Right atrium auricular region (tissue), 2 donors: ENCODE data around the gene GINM1. TPM values are rescaled to one million over a fixed set of nuclear protein-coding genes. Genes with fewer than 3 reads are reported as not detected.

Experiments used
- DNase-seq: peaks from one replicate; pipeline ENCODE4 v3.0.0-alpha.2; 2019; ENCODE audit warnings: low spot score
- H3K27ac ChIP-seq, 2 donors: fragments of 200-600 bp; sonication (generic); 1 replicate in 1 of 2; 2 replicates in 1 of 2; pipeline ENCODE4 v1.5.1; 2016 to 2019
- H3K27me3 ChIP-seq, 2 donors: fragments of 200-600 bp; sonication (generic); one replicate each; pipeline versions ENCODE4 v1.5.1 to v1.6.0; 2017 to 2019
- H3K36me3 ChIP-seq: fragments of 200-600 bp; sonication (generic); one replicate; pipeline ENCODE4 v1.5.1; 2016
- H3K4me1 ChIP-seq, 2 donors: fragments of 200-600 bp; sonication (generic); one replicate each; pipeline versions ENCODE4 v1.5.1 to v1.6.0; 2017 to 2019
- H3K4me3 ChIP-seq, 2 donors: fragments of 200-600 bp; sonication (generic); 1 replicate in 1 of 2; 2 replicates in 1 of 2; pipeline ENCODE4 v1.5.1; 2017 to 2019; ENCODE audit warnings: mild to moderate bottlenecking in 1 of 2, moderate library complexity in 1 of 2
- H3K9me3 ChIP-seq, 2 donors: fragments of 200-600 bp; sonication (generic); one replicate each; pipeline ENCODE4 v1.5.1; 2019
- total RNA-seq, 2 donors: library from RNA; depleted of rRNA; stranded (reverse); fragments of >200 nt; gene quantifications; one replicate each; pipeline ENCODE4 v1.1.0, GENCODE V29; 2016
- TF ChIP-seq, protein P1 (sequence below), 2 donors: fragments of 200-600 bp; sonication (generic); IDR thresholded peaks; one replicate each; pipeline ENCODE4 v1.5.1; 2019; ENCODE audit warnings: antibody characterized with exemption in 2 of 2

GINM1 gene
- total RNA-seq, 2 donors from 2014 or later: 45.5 to 54.9 TPM

- TF ChIP-seq, protein P1, sequence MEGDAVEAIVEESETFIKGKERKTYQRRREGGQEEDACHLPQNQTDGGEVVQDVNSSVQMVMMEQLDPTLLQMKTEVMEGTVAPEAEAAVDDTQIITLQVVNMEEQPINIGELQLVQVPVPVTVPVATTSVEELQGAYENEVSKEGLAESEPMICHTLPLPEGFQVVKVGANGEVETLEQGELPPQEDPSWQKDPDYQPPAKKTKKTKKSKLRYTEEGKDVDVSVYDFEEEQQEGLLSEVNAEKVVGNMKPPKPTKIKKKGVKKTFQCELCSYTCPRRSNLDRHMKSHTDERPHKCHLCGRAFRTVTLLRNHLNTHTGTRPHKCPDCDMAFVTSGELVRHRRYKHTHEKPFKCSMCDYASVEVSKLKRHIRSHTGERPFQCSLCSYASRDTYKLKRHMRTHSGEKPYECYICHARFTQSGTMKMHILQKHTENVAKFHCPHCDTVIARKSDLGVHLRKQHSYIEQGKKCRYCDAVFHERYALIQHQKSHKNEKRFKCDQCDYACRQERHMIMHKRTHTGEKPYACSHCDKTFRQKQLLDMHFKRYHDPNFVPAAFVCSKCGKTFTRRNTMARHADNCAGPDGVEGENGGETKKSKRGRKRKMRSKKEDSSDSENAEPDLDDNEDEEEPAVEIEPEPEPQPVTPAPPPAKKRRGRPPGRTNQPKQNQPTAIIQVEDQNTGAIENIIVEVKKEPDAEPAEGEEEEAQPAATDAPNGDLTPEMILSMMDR (IDR thresholded peaks at IDR 0.05): no peak
- no peak for DNase-seq
- no peak overlapping the region for H3K4me3 ChIP-seq
Observed at GRCh38 chr6:149567945-149568585, 1.9 kb downstream of the GINM1 start.

DNA sequence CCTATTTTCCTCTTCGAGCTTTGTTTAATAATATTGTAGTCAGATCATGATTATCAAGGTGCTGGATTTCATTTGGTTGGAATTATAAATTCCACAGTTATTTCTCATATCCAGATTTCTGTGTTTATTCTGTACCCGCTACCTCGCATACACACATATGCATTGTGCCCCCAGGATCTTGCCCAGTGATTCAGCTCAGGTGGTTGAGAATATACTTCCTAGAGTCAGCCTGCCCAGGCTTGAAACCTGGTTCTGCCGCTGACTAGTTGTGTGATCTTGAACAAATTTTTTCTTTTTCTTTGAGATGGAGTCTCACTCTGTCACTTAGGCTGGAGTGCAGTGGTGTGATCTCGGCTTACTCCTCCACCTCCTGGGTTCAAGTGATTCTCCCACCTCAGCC lies 14.7 kb downstream of the GINM1 start:
- no peak for DNase-seq
- Histone ChIP-seq H3K4me3 (no peak overlapping the region), H3K27me3 (no peaks in the 10 kb centered on the region), H3K9me3 (no peaks in the 10 kb centered on the region), H3K27ac (no peak overlapping the region), H3K4me1 (no peaks in the 10 kb centered on the region), H3K36me3 (peaks cover 50% of the 10 kb centered on the region)
- TF ChIP-seq, protein P1 (IDR thresholded peaks at IDR 0.05): no peak

More at GRCh38 chr6:149567945-149568585, 1.9 kb downstream of the GINM1 start:
- no peak overlapping the region for H3K27ac ChIP-seq
- no peaks in the 10 kb centered on the region for H3K9me3 ChIP-seq
- H3K4me1 ChIP-seq: peaks cover 0 to 18% of the 10 kb centered on the region in 2 donors
- H3K36me3 ChIP-seq: peaks cover under 1% of the 10 kb centered on the region
- H3K27me3 ChIP-seq: no peaks in the 10 kb centered on the region

- no peaks in the 10 kb centered on the region for H3K4me1 ChIP-seq
- H3K36me3 ChIP-seq: peaks cover 55% of the 10 kb centered on the region
- H3K27ac ChIP-seq: no peak overlapping the region
- H3K27me3 ChIP-seq: no peaks in the 10 kb centered on the region
- H3K9me3 ChIP-seq: no peaks in the 10 kb centered on the region
- DNase-seq: no peak
- H3K4me3 ChIP-seq: no peak overlapping the region
- TF ChIP-seq, protein P1 (IDR thresholded peaks at IDR 0.05): no peak
Observed at GRCh38 chr6:149581349-149581748, 15.2 kb downstream of the GINM1 start.

GRCh38 chr6:149586149-149586548 lies 20.0 kb downstream of the GINM1 start:
- peaks cover 44% of the 10 kb centered on the region for H3K36me3 ChIP-seq
- DNase-seq: no peak
- TF ChIP-seq, protein P1 (IDR thresholded peaks at IDR 0.05): no peak

GRCh38 chr6:149592983-149593382 lies 26.8 kb downstream of the GINM1 start:
- Histone ChIP-seq H3K4me3 (no peak overlapping the region), H3K9me3 (no peaks in the 10 kb centered on the region), H3K36me3 (peaks cover 54% of the 10 kb centered on the region), H3K4me1 (no peaks in the 10 kb centered on the region), H3K27me3 (no peaks in the 10 kb centered on the region), H3K27ac (no peak overlapping the region)
- TF ChIP-seq, protein P1 (IDR thresholded peaks at IDR 0.05): no peak
- no peak for DNase-seq

More at GRCh38 chr6:149586149-149586548, 20.0 kb downstream of the GINM1 start:
- Histone ChIP-seq H3K27me3 (no peaks in the 10 kb centered on the region), H3K4me3 (no peak overlapping the region), H3K9me3 (no peaks in the 10 kb centered on the region), H3K4me1 (no peaks in the 10 kb centered on the region), H3K27ac (no peak overlapping the region)

DNA sequence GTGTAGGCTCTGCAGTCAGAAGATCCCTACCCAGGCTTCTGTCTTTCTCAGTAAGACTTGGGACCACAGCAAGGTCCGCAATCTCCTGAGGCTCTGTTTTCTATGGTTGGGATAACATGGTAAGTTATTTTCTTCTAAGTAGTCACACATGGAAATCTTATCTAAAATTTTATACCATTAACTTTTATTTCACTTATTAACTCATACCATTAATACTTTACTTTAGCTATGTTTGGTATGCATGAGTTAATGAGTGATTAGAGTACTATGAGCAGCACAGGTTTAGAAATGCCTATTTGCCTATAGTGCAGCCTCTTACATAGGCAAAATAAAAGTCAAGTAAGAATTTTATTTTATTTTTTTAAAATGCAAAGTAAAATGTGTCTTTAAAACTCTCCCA lies 27.2 kb downstream of the GINM1 start:
- no peaks in the 10 kb centered on the region for H3K9me3 ChIP-seq
- DNase-seq: no peak
- H3K4me3 ChIP-seq: no peak overlapping the region
- H3K27me3 ChIP-seq: no peaks in the 10 kb centered on the region
- TF ChIP-seq, protein P1 (IDR thresholded peaks at IDR 0.05): no peak
- no peaks in the 10 kb centered on the region for H3K4me1 ChIP-seq
- peaks cover 59% of the 10 kb centered on the region for H3K36me3 ChIP-seq
- no peak overlapping the region for H3K27ac ChIP-seq
